ENCODE results near the gene SYPL1.
A peak's percentile ranks its signal among the peaks of the same experiment; 100 is the strongest.

Gene SYPL1

DNA sequence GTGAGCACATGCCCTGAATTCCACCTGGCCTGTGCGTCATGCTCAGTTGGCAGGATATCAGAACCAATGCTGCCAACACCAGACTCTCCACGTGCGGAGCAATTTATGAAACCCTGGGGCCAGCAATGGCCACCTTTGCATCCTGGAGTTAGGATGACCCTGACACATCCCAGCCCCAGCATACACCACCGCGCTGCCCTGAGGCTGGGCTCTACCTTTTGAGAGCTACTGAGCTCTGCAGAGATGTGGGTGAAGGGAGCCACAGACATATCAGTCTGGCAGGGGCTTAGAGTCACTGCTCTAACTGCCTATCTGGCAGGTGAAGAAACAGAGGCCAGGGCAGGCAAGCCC is 41.9 kb downstream of the SYPL1 start:
- ATAC-seq (ENCODE audit: low read depth) (peak; percentile 22; the same call in 2 of the 3 replicates), DNase-seq (ENCODE audit: low spot score) (no peak)
- H3K36me3 ChIP-seq (ENCODE audit: low read depth): no peaks in the 10 kb centered on the region
- TF ChIP-seq, protein P1, sequence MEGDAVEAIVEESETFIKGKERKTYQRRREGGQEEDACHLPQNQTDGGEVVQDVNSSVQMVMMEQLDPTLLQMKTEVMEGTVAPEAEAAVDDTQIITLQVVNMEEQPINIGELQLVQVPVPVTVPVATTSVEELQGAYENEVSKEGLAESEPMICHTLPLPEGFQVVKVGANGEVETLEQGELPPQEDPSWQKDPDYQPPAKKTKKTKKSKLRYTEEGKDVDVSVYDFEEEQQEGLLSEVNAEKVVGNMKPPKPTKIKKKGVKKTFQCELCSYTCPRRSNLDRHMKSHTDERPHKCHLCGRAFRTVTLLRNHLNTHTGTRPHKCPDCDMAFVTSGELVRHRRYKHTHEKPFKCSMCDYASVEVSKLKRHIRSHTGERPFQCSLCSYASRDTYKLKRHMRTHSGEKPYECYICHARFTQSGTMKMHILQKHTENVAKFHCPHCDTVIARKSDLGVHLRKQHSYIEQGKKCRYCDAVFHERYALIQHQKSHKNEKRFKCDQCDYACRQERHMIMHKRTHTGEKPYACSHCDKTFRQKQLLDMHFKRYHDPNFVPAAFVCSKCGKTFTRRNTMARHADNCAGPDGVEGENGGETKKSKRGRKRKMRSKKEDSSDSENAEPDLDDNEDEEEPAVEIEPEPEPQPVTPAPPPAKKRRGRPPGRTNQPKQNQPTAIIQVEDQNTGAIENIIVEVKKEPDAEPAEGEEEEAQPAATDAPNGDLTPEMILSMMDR (IDR thresholded peaks at IDR 0.05; ENCODE audit: poor library complexity, severe bottlenecking): no peak
- no peak overlapping the region for H3K4me3 ChIP-seq (ENCODE audit: severe bottlenecking)
- no peaks in the 10 kb centered on the region for H3K27me3 ChIP-seq (ENCODE audit: insufficient read depth, poor library complexity, severe bottlenecking)
- H3K9me3 ChIP-seq (ENCODE audit: severe bottlenecking): no peaks in the 10 kb centered on the region
- H3K4me1 ChIP-seq (ENCODE audit: insufficient read depth, poor library complexity, severe bottlenecking): peaks cover 52% of the 10 kb centered on the region
- H3K27ac ChIP-seq (ENCODE audit: poor library complexity, severe bottlenecking): peak overlapping the region; percentile 75

DNA sequence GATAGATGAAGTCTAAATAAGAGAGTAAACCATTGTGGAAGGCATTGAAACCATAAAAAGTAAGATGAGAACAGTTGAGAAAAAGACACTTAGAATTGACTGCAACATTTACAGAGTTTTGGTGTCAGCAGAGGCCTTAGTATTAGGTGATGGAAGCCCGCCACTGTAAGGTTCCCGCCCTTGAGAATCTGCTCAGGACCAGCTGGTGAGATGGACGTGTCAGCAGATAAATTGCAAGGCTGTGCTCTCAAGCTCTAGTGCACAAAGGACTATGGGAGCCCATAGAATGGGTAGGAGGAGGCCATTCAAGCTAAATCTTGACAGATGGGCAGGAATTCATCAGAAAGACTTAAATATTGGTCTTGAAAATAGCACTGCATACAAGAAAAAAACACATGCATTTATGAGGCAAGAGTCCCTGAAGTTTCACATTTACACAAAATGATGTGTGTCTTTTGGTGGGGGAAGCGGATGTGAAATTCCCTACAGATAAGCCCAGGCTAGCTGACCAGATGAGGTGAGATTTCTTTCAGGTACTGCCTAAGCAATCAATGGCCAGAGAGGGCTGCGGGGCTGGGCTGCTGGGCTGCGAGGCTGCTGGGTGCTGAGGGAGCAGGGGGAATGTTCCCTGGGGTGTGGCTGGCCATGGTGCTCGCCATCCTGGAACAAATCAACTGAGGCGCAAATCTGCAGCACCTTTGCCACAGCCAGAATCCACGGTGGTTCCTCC is 42.5 kb downstream of the SYPL1 start:
- Histone ChIP-seq H3K27ac (ENCODE audit: poor library complexity, severe bottlenecking) (peak overlapping the region; percentile 75), H3K4me1 (ENCODE audit: insufficient read depth, poor library complexity, severe bottlenecking) (peaks cover 55% of the 10 kb centered on the region), H3K4me3 (ENCODE audit: severe bottlenecking) (no peak overlapping the region), H3K9me3 (ENCODE audit: severe bottlenecking) (no peaks in the 10 kb centered on the region), H3K27me3 (ENCODE audit: insufficient read depth, poor library complexity, severe bottlenecking) (no peaks in the 10 kb centered on the region), H3K36me3 (ENCODE audit: low read depth) (no peaks in the 10 kb centered on the region)
- TF ChIP-seq, protein P1 (IDR thresholded peaks at IDR 0.05; ENCODE audit: poor library complexity, severe bottlenecking): no peak
- ATAC-seq (ENCODE audit: low read depth) (no peak), DNase-seq (ENCODE audit: low spot score) (no peak)

DNA sequence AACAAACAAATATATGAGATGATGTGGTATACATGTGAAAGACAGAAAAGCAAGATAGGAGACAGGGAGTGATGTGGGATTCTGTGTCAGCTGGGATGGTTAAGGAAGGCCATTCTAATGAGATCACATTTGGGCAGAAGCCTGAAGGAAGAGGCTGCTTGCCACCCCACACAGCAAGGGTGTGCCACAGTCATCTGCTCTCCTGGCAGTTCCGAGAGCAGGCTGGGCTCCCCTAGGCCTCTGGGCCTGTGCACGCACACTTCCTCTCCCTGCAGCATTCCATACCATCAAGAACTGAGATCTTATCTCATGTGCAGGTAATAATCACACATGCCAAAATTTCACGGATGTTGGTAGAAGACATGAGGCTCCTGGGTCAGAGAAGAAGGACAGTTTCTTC is 43.1 kb downstream of the SYPL1 start:
- TF ChIP-seq, protein P1 (IDR thresholded peaks at IDR 0.05; ENCODE audit: poor library complexity, severe bottlenecking): no peak
- Histone ChIP-seq H3K9me3 (ENCODE audit: severe bottlenecking) (no peaks in the 10 kb centered on the region), H3K27ac (ENCODE audit: poor library complexity, severe bottlenecking) (peak overlapping the region; percentile 75), H3K36me3 (ENCODE audit: low read depth) (no peaks in the 10 kb centered on the region), H3K27me3 (ENCODE audit: insufficient read depth, poor library complexity, severe bottlenecking) (no peaks in the 10 kb centered on the region), H3K4me1 (ENCODE audit: insufficient read depth, poor library complexity, severe bottlenecking) (peaks cover 61% of the 10 kb centered on the region), H3K4me3 (ENCODE audit: severe bottlenecking) (no peak overlapping the region)
- ATAC-seq (ENCODE audit: low read depth) (0 out of 3 replicates have a peak, but pooled peaks have one; percentile 4), DNase-seq (ENCODE audit: low spot score) (no peak)

GRCh38 chr7:106068538-106068961 is 43.6 kb downstream of the SYPL1 start:
- TF ChIP-seq, protein P1 (IDR thresholded peaks at IDR 0.05; ENCODE audit: poor library complexity, severe bottlenecking): no peak

GRCh38 chr7:106067678-106068077 is 44.4 kb downstream of the SYPL1 start:
- no peaks in the 10 kb centered on the region for H3K27me3 ChIP-seq (ENCODE audit: insufficient read depth, poor library complexity, severe bottlenecking)
- no peak overlapping the region for H3K4me3 ChIP-seq (ENCODE audit: severe bottlenecking)
- no peak for ATAC-seq (ENCODE audit: low read depth)
- TF ChIP-seq, protein P1 (IDR thresholded peaks at IDR 0.05; ENCODE audit: poor library complexity, severe bottlenecking): no peak
- H3K4me1 ChIP-seq (ENCODE audit: insufficient read depth, poor library complexity, severe bottlenecking): peaks cover 73% of the 10 kb centered on the region
- no peaks in the 10 kb centered on the region for H3K9me3 ChIP-seq (ENCODE audit: severe bottlenecking)
- H3K27ac ChIP-seq (ENCODE audit: poor library complexity, severe bottlenecking): no peak overlapping the region
- H3K36me3 ChIP-seq (ENCODE audit: low read depth): no peaks in the 10 kb centered on the region
- DNase-seq (ENCODE audit: low spot score): no peak

More at GRCh38 chr7:106068538-106068961, 43.6 kb downstream of the SYPL1 start:
- DNase-seq (ENCODE audit: low spot score) (no peak), ATAC-seq (ENCODE audit: low read depth) (no peak)
- Histone ChIP-seq H3K4me3 (ENCODE audit: severe bottlenecking) (no peak overlapping the region), H3K4me1 (ENCODE audit: insufficient read depth, poor library complexity, severe bottlenecking) (peaks cover 65% of the 10 kb centered on the region), H3K27me3 (ENCODE audit: insufficient read depth, poor library complexity, severe bottlenecking) (no peaks in the 10 kb centered on the region), H3K9me3 (ENCODE audit: severe bottlenecking) (no peaks in the 10 kb centered on the region), H3K36me3 (ENCODE audit: low read depth) (no peaks in the 10 kb centered on the region), H3K27ac (ENCODE audit: poor library complexity, severe bottlenecking) (peak overlapping the region; percentile 75)

Measured in RWPE2 (cell line).